VCaP (cell line): ENCODE results near the gene ODR4.

ENCODE experiments used
- H3K27ac ChIP-seq: fragments of 450-650 bp; 2 replicates; pipeline ENCODE4 v1.5.1; 2017
- TF ChIP-seq, protein P1 (sequence below): fragments of 450-650 bp; conservative IDR thresholded peaks from 2 replicates; pipeline ENCODE4 v1.5.1; 2017; ENCODE audit warnings: mild to moderate bottlenecking, moderate library complexity

ODR4 gene

DNA sequence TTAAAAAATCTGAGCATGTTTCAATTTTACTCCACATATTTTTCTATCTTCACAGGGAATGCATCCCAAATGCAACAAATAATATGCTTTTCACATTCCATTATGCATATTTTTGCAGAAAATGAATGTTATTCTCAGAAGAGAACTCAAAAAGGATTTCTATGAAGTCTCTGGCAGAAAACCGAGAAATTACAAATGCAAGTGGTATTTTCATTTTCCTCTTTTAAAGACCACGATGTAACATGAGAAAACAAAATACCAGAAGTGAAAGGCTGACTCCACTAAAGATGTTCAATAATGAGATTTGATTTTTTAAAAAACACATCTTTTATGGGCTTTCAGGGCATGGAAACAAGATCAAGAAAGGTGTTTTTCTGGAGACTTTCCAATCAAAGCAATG lies 90.3 kb downstream of the ODR4 start:
- H3K27ac ChIP-seq: no peak overlapping the region
- TF ChIP-seq, protein P1, sequence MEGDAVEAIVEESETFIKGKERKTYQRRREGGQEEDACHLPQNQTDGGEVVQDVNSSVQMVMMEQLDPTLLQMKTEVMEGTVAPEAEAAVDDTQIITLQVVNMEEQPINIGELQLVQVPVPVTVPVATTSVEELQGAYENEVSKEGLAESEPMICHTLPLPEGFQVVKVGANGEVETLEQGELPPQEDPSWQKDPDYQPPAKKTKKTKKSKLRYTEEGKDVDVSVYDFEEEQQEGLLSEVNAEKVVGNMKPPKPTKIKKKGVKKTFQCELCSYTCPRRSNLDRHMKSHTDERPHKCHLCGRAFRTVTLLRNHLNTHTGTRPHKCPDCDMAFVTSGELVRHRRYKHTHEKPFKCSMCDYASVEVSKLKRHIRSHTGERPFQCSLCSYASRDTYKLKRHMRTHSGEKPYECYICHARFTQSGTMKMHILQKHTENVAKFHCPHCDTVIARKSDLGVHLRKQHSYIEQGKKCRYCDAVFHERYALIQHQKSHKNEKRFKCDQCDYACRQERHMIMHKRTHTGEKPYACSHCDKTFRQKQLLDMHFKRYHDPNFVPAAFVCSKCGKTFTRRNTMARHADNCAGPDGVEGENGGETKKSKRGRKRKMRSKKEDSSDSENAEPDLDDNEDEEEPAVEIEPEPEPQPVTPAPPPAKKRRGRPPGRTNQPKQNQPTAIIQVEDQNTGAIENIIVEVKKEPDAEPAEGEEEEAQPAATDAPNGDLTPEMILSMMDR: no peak
